Ectodermal cell (in vitro differentiated cells): Measurements from ENCODE around the gene RBM38.

Experiments used
- H3K27ac ChIP-seq: 2 replicates; pipeline ENCODE4 v1.7.0; 2013; ENCODE audit warnings: mild to moderate bottlenecking, low read depth, low read length; ENCODE audit not compliant: insufficient read depth, poor library complexity, severe bottlenecking
- H3K27me3 ChIP-seq: 2 replicates; pipeline ENCODE4 v1.7.0; 2013; ENCODE audit warnings: mild to moderate bottlenecking, low read length; ENCODE audit not compliant: insufficient read depth, control insufficient read depth, poor library complexity, severe bottlenecking
- H3K36me3 ChIP-seq: one replicate; pipeline ENCODE4 v1.7.0; 2013; ENCODE audit warnings: low read length; ENCODE audit not compliant: control insufficient read depth, insufficient read depth
- H3K4me1 ChIP-seq: one replicate; pipeline ENCODE4 v1.7.0; 2013; ENCODE audit warnings: low read length; ENCODE audit not compliant: control insufficient read depth, insufficient read depth
- H3K4me3 ChIP-seq: 2 replicates; pipeline ENCODE4 v1.7.0; 2013; ENCODE audit warnings: low read depth, low read length, control low read depth; ENCODE audit not compliant: insufficient read depth
- H3K9me3 ChIP-seq: 2 replicates; pipeline ENCODE4 v1.7.0; 2013; ENCODE audit warnings: mild to moderate bottlenecking, low read length, moderate library complexity; ENCODE audit not compliant: control insufficient read depth
- WGBS, 2 experiments: methylation state at CpG; one replicate each; pipeline ENCODE4 v1.1.7; 2013; ENCODE audit warnings: missing lambda C conversion rate in 2 of 2; 5-methylcytosine and 5-hydroxymethylcytosine counted together

The RBM38 gene

GRCh38 chr20:57374343-57374930 is 16.8 kb upstream of the RBM38 start:
- Histone ChIP-seq H3K4me1 (no peaks in the 10 kb centered on the region), H3K4me3 (no peak overlapping the region), H3K36me3 (peaks cover 55% of the 10 kb centered on the region), H3K9me3 (no peaks in the 10 kb centered on the region), H3K27me3 (no peaks in the 10 kb centered on the region), H3K27ac (no peak overlapping the region)
- WGBS, 2 experiments: 91 to 93% methylated on average over 12 of the region's 12 CpGs

- no peak overlapping the region for H3K4me3 ChIP-seq
- H3K27me3 ChIP-seq: no peaks in the 10 kb centered on the region
- H3K9me3 ChIP-seq: no peaks in the 10 kb centered on the region
- WGBS, 2 experiments: 92 to 94% methylated on average over 14 of the region's 14 CpGs
- peaks cover 50% of the 10 kb centered on the region for H3K36me3 ChIP-seq
- no peaks in the 10 kb centered on the region for H3K4me1 ChIP-seq
- H3K27ac ChIP-seq: no peak overlapping the region
Measured at GRCh38 chr20:57374931-57375651, 16.1 kb upstream of the RBM38 start.

GRCh38 chr20:57375652-57376230 is 15.5 kb upstream of the RBM38 start:
- Histone ChIP-seq H3K4me1 (no peaks in the 10 kb centered on the region), H3K9me3 (no peaks in the 10 kb centered on the region), H3K4me3 (no peak overlapping the region), H3K27me3 (no peaks in the 10 kb centered on the region), H3K27ac (no peak overlapping the region), H3K36me3 (peaks cover 44% of the 10 kb centered on the region)
- WGBS, 2 experiments: 93 to 95% methylated on average over 10 of the region's 10 CpGs

GRCh38 chr20:57377350-57377749 is 13.8 kb upstream of the RBM38 start:
- H3K27ac ChIP-seq: no peak overlapping the region
- H3K4me3 ChIP-seq: no peak overlapping the region
- H3K27me3 ChIP-seq: no peaks in the 10 kb centered on the region
- no peaks in the 10 kb centered on the region for H3K9me3 ChIP-seq
- 90 to 92% methylated on average over 13 of the region's 13 CpGs for WGBS, 2 experiments
- H3K4me1 ChIP-seq: no peaks in the 10 kb centered on the region
- H3K36me3 ChIP-seq: peaks cover 42% of the 10 kb centered on the region

- H3K4me3 ChIP-seq: no peak overlapping the region
- H3K27me3 ChIP-seq: no peaks in the 10 kb centered on the region
- H3K27ac ChIP-seq: no peak overlapping the region
- WGBS, 2 experiments: 91 to 93% methylated on average over 16 of the region's 16 CpGs
- peaks cover 37% of the 10 kb centered on the region for H3K36me3 ChIP-seq
- H3K4me1 ChIP-seq: no peaks in the 10 kb centered on the region
- no peaks in the 10 kb centered on the region for H3K9me3 ChIP-seq
Measured at GRCh38 chr20:57378107-57378506, 13.1 kb upstream of the RBM38 start.

- 99 to 100% methylated on average over 3 to 4 of the region's 4 CpGs for WGBS, 2 experiments
- peaks cover 33% of the 10 kb centered on the region for H3K36me3 ChIP-seq
- H3K4me1 ChIP-seq: no peaks in the 10 kb centered on the region
- no peak overlapping the region for H3K27ac ChIP-seq
- no peak overlapping the region for H3K4me3 ChIP-seq
- no peaks in the 10 kb centered on the region for H3K9me3 ChIP-seq
- no peaks in the 10 kb centered on the region for H3K27me3 ChIP-seq
Measured at GRCh38 chr20:57378646-57379262, 12.4 kb upstream of the RBM38 start.

GRCh38 chr20:57379263-57379647 is 11.9 kb upstream of the RBM38 start:
- Histone ChIP-seq H3K36me3 (peaks cover 28% of the 10 kb centered on the region), H3K27ac (no peak overlapping the region), H3K4me1 (no peaks in the 10 kb centered on the region), H3K9me3 (no peaks in the 10 kb centered on the region), H3K27me3 (no peaks in the 10 kb centered on the region), H3K4me3 (no peak overlapping the region)
- WGBS, 2 experiments: 92 to 96% methylated on average over 5 of the region's 5 CpGs

- 93% methylated on average over 10 of the region's 10 CpGs for WGBS, 2 experiments
- no peaks in the 10 kb centered on the region for H3K4me1 ChIP-seq
- no peak overlapping the region for H3K4me3 ChIP-seq
- no peaks in the 10 kb centered on the region for H3K9me3 ChIP-seq
- no peaks in the 10 kb centered on the region for H3K27me3 ChIP-seq
- H3K27ac ChIP-seq: no peak overlapping the region
- H3K36me3 ChIP-seq: peaks cover 25% of the 10 kb centered on the region
Measured at GRCh38 chr20:57380081-57380750, 11.0 kb upstream of the RBM38 start.

- H3K4me3 ChIP-seq: no peak overlapping the region
- WGBS, 2 experiments: 65 to 66% methylated on average over 20 of the region's 20 CpGs
- H3K27ac ChIP-seq: no peak overlapping the region
- peaks cover 8% of the 10 kb centered on the region for H3K36me3 ChIP-seq
- H3K4me1 ChIP-seq: no peaks in the 10 kb centered on the region
- H3K9me3 ChIP-seq: no peaks in the 10 kb centered on the region
- H3K27me3 ChIP-seq: no peaks in the 10 kb centered on the region
Measured at GRCh38 chr20:57381596-57382503, 9.3 kb upstream of the RBM38 start.
